Colonic mucosa (tissue), 4 donors: Measurements from ENCODE around the gene LST1. TPM values are rescaled to one million over a fixed set of nuclear protein-coding genes. Genes with fewer than 3 reads are reported as not detected.

Experiments used
- DNase-seq: peaks from one replicate; pipeline ENCODE4 v3.0.0-alpha.2; 2020
- H3K27ac ChIP-seq: fragments of 200-600 bp; one replicate; pipeline ENCODE4 v1.8.0; 2021
- H3K27me3 ChIP-seq: fragments of 200-600 bp; one replicate; pipeline ENCODE4 v1.8.0; 2021
- H3K36me3 ChIP-seq: fragments of 200-600 bp; one replicate; pipeline ENCODE4 v1.8.0; 2021
- H3K4me1 ChIP-seq: fragments of 200-600 bp; one replicate; pipeline ENCODE4 v1.8.0; 2021; ENCODE audit warnings: mild to moderate bottlenecking
- H3K4me3 ChIP-seq: fragments of 200-600 bp; one replicate; pipeline ENCODE4 v1.8.0; 2021
- H3K9ac ChIP-seq, 2 donors: one replicate each; pipeline ENCODE4 v1.7.0; 2013; ENCODE audit warnings: control low read depth in 2 of 2, low read depth in 2 of 2, low read length in 2 of 2
- H3K9me3 ChIP-seq: fragments of 200-600 bp; one replicate; pipeline ENCODE4 v1.8.0; 2021
- intact Hi-C: fragments of 100-400 bp; cut with DNase I; formaldehyde crosslinking; loops from one replicate; pipeline ENCODE4 v1.14.1; 2022
- total RNA-seq, 2 donors: library from RNA; stranded (reverse); fragmentation: NEBNext Ultra II Directional in 1 of 2; extraction: Animal tissue kit (Norgen Biotek cat#: 25700) in 1 of 2; gene quantifications; one replicate each; pipeline ENCODE4 v1.2.1, GENCODE V29; 2021
- TF ChIP-seq, protein P1 (sequence below): fragments of 200-600 bp; IDR thresholded peaks from one replicate; pipeline ENCODE4 v1.8.0; 2022; ENCODE audit warnings: antibody characterized with exemption, mild to moderate bottlenecking
- donor health status: healthy.
- donor health status: DM: no; HTN: no; CAD: no.
- donor health status: DM: no; HTN: no; CAD: no.

Gene LST1
- total RNA-seq, 2 donors from 2014 or later, result 4.8 to 9.2 TPM

DNA sequence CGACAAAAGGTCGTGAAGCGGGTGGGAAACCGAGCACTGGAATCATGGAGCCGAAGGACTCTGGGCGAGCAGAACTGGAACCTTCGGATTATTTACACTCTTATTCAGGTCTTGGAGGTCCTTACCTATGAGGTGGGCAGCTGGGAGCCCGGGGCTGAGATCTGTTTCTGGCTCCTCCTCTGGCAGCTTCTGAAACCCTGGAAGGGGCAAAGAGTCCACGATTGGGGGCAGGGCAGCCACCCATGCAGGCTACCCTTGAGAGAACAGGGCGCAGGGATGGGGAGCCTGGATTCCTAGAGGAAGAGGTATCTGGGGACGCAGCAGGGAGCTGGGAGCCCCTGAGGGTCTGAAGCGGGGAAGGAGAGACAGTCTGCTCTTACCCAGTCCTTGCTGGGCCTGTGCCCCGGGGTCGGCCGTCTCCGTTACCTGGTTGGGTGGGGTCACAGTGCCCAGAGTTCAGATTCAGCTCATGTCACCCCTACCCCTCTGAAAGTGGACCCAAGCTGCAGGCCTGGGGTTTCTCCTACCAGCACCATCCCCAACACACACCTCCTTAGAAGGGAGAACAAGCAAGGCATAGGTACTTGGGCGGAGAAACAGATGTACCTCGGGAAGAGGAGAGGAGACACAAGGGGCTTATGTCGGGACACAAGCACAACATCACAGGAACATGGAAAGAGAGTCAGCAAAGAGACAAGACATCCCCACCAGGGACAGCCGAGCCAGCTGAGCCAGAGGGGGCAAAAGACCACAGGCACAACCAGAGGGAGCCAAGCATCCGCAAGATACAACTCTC is 4.4 kb upstream of the LST1 start:
- DNase-seq, result no peak
- TF ChIP-seq, protein P1, sequence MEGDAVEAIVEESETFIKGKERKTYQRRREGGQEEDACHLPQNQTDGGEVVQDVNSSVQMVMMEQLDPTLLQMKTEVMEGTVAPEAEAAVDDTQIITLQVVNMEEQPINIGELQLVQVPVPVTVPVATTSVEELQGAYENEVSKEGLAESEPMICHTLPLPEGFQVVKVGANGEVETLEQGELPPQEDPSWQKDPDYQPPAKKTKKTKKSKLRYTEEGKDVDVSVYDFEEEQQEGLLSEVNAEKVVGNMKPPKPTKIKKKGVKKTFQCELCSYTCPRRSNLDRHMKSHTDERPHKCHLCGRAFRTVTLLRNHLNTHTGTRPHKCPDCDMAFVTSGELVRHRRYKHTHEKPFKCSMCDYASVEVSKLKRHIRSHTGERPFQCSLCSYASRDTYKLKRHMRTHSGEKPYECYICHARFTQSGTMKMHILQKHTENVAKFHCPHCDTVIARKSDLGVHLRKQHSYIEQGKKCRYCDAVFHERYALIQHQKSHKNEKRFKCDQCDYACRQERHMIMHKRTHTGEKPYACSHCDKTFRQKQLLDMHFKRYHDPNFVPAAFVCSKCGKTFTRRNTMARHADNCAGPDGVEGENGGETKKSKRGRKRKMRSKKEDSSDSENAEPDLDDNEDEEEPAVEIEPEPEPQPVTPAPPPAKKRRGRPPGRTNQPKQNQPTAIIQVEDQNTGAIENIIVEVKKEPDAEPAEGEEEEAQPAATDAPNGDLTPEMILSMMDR, result no peak
- peak overlapping the region; percentile 83 for H3K4me3 ChIP-seq
- H3K36me3 ChIP-seq, result no peaks in the 10 kb centered on the region
- H3K9ac ChIP-seq, result peak overlapping the region; percentile 82 to 87
- H3K9me3 ChIP-seq, result no peaks in the 10 kb centered on the region
- peaks cover 4% of the 10 kb centered on the region for H3K4me1 ChIP-seq
- H3K27ac ChIP-seq, result peak overlapping the region; percentile 78
- intact Hi-C loops, result no loop called here
- H3K27me3 ChIP-seq, result no peaks in the 10 kb centered on the region

DNA sequence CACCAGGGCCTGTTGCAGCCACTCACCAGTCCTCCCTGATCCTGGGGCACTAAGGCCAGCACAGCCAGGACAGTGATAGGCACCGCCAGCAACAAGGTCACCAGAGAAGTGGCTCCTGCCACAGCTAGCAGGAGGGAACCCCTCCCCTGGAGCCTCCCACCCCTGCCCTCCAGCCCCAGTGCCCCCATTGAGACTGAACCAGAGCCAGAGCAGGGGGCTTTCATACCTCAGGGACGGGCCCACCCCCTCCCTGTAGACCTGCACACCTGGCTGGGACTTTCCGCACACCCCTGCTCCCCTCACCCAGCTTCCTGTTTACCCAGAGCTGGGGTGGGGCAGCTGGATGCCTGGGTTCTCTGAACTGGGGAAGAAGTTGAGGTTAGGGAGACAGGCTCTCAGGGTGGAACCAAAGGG is 3.8 kb upstream of the LST1 start, which contains the start of gene LTB:
TSS of gene LTB (minus strand) at position 195 of the 414 bp plus-strand sequence. CDS start at position 188, 7 bp downstream.
- Histone ChIP-seq H3K27ac (peak within 1 kb of the TSS; percentile 78), H3K4me1 (peaks cover 4% of the 10 kb centered on the region), H3K4me3 (peak within 1 kb of the TSS; percentile 83), H3K9ac (peak within 1 kb of the TSS; percentile 82 to 87), H3K36me3 (no peaks in the 10 kb centered on the region), H3K27me3 (no peaks in the 10 kb centered on the region), H3K9me3 (no peaks in the 10 kb centered on the region)
- intact Hi-C loops, result no loop called here
- TF ChIP-seq, protein P1, result no peak
- DNase-seq, result no peak

DNA sequence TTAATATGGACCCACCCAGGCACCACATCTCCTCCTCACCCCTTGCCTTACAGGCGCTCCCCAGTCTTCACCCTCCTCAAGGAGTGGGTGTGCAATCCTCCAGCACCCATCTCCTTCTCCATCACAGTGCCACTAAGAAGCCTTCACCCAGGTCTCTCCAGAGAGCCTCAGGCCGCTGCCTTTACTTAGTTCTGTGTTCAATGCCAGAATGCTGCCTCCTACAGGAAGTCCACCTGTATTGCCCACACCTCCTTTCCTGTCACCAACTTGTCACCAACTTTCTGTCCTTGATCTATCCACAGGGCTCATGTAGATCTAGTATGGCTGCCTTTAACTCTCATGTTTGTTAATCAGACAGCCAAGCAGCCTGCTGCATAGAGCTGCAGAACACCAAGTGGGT is 586 bp upstream of the LST1 start:
- no peaks in the 10 kb centered on the region for H3K36me3 ChIP-seq
- DNase-seq, result no peak
- TF ChIP-seq, protein P1, result no peak
- intact Hi-C loops, result no loop called here
- H3K27me3 ChIP-seq, result no peaks in the 10 kb centered on the region
- H3K4me1 ChIP-seq, result peaks cover 3% of the 10 kb centered on the region
- peak overlapping the region in 1 of 2 donors; percentile 7 for H3K9ac ChIP-seq
- H3K27ac ChIP-seq, result peak overlapping the region; percentile 47
- no peaks in the 10 kb centered on the region for H3K9me3 ChIP-seq
- H3K4me3 ChIP-seq, result no peak overlapping the region

DNA sequence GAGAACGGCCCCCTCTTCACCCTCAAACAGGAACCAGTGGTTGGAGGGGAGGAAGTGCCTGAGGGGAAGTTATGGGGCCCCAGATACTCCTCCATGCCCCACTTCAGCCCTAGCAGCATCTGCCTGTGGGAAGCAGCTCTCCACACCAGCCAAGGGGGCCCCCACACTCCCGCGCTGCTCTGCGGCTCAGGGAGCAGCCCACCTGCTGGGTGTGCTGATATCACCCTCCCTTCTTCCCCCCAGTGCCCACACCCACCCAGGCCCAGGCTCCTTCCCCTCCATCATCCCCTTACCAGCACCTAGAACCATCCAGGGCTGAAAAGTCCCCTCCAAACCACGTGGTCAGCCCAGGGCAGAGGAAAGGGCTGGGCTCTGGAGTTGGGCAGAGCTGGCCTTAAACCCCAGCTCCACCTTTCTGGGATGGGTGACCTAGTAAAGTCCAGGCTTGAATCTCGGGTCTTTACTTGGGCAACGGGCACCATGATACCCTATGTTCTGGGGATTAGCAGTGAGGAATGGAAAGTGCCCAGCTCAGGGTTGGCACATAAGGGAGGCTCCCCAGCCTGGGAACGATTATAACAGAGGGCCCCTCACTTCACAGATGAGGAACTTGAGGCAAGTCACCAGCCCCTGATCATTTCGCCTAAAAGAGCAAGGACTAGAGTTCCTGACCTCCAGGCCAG is 663 bp downstream of the LST1 start:
- peak overlapping the region; percentile 47 for H3K27ac ChIP-seq
- H3K4me1 ChIP-seq, result no peaks in the 10 kb centered on the region
- no peaks in the 10 kb centered on the region for H3K36me3 ChIP-seq
- no peaks in the 10 kb centered on the region for H3K27me3 ChIP-seq
- H3K9me3 ChIP-seq, result no peaks in the 10 kb centered on the region
- no peak overlapping the region for H3K9ac ChIP-seq
- intact Hi-C loops, result no loop called here
- no peak for DNase-seq
- TF ChIP-seq, protein P1, result no peak
- H3K4me3 ChIP-seq, result peak overlapping the region; percentile 7

DNA sequence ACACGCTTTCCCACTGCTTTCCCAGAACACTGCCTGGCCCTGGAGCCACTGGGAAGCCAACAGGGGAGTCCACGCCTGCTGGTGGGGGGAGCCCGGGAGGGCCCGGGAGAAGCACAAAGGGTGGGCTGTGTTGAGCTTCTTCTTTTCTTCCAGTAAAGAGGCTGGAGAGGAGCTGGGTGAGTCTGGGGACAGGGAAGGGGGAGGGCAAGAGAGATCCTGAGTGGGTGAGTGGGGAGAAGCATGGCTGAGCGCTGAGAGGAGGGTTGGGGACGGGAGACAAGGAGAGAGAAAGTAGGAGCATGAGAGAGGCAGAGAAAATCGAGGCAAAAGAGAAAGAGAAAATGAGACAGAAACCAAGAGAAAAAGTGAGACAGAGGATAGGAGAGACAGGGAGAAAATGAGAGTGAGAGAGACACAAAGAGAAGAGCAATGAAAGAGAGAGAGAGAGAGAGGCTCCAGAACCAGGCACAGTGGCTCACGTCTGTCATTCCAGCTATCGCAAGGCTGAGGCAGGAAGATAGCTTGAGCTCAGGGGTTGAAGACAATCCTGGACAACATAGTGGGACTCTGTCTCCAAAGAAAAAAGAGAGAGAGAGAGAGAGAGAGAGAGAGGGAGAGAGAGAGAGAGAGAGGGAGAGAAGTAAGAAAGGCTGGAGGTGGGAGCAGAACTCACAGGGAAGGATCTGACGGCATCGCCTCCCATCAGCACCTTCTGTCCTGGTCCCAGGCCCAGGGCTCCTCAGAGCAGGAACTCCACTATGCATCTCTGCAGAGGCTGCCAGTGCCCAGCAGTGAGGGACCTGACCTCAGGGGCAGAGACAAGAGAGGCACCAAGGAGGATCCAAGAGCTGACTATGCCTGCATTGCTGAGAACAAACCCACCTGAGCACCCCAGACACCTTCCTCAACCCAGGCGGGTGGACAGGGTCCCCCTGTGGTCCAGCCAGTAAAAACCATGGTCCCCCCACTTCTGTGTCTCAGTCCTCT is 2.0 kb downstream of the LST1 start:
- Histone ChIP-seq H3K9ac (peak overlapping the region; percentile 24 to 38), H3K36me3 (no peaks in the 10 kb centered on the region), H3K9me3 (no peaks in the 10 kb centered on the region), H3K4me3 (peak overlapping the region; percentile 5), H3K27me3 (no peaks in the 10 kb centered on the region), H3K27ac (no peak overlapping the region), H3K4me1 (no peaks in the 10 kb centered on the region)
- intact Hi-C loops, result no loop called here
- DNase-seq, result no peak
- TF ChIP-seq, protein P1, result no peak
